NCI-H187 treated with DMSO at 0.1 percent for 48 hours (cell line): ENCODE data around the gene CPEB1.
"Not testable (repeated sequence)": the region's sequence is repeated elsewhere in the genome, so short reads cannot be mapped to it uniquely, and the experiment has no call there.

Experiments
- DNase-seq: peaks from one replicate; lab custom pipeline; 2025; lab: John Stamatoyannopoulos, UW

The CPEB1 gene

DNA sequence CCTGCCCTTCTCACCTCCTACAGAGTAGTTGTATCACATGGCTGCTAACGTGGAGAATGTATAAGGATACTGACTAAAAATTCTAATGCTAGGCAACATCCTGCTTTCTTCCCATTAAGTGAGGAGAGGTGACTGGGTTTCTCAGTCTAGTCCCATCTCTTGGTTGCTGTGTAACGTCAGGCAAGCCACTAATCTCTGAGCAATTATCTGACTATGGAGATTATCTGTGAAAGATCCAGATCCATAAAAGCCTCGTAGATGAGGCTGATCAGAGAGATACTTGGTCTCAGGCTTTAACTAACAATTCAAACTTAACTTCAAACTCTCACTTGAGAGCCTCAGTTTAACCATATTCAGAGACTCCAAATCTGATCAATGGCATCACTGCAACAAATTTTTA lies 102.2 kb downstream of the CPEB1 start:
- DNase-seq, result no peak

GRCh38 chr15:82544431-82544830 lies 102.7 kb downstream of the CPEB1 start:
- DNase-seq, result no peak

DNA sequence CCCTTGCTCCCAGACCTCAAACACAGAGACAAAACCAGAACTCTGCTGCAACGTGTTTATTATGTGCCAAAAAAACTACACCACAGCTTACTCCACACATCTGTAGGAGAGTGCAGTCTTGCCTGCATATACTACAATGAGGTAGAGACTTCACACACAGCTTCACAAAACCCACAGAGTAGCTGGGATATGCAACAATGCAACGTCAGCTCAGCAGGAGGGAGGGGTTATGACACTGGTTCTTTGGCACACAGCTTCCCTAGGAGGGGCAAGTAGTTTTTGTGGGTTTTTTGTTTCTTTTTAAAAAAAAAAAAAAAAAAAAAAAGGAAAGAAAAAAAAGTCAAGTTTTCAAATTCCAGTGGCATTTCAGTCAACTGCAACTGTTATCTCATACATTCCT lies 104.0 kb downstream of the CPEB1 start:
- DNase-seq, result no peak

GRCh38 chr15:82540984-82541431 lies 106.2 kb downstream of the CPEB1 start:
- no peak for DNase-seq

- no peak for DNase-seq
Observed at GRCh38 chr15:82540055-82540983, 106.8 kb downstream of the CPEB1 start, which contains the start of gene RPS17. TSS of gene RPS17 (minus strand) at chr15:82540457. CDS start at chr15:82540428, 29 bp downstream.

- no peak for DNase-seq
Observed at GRCh38 chr15:82539691-82540054, 107.5 kb downstream of the CPEB1 start.

GRCh38 chr15:82538961-82539690 lies 108.0 kb downstream of the CPEB1 start:
- no peak for DNase-seq

- DNase-seq, result no peak
Observed at GRCh38 chr15:82537351-82537908, 109.7 kb downstream of the CPEB1 start.

DNA sequence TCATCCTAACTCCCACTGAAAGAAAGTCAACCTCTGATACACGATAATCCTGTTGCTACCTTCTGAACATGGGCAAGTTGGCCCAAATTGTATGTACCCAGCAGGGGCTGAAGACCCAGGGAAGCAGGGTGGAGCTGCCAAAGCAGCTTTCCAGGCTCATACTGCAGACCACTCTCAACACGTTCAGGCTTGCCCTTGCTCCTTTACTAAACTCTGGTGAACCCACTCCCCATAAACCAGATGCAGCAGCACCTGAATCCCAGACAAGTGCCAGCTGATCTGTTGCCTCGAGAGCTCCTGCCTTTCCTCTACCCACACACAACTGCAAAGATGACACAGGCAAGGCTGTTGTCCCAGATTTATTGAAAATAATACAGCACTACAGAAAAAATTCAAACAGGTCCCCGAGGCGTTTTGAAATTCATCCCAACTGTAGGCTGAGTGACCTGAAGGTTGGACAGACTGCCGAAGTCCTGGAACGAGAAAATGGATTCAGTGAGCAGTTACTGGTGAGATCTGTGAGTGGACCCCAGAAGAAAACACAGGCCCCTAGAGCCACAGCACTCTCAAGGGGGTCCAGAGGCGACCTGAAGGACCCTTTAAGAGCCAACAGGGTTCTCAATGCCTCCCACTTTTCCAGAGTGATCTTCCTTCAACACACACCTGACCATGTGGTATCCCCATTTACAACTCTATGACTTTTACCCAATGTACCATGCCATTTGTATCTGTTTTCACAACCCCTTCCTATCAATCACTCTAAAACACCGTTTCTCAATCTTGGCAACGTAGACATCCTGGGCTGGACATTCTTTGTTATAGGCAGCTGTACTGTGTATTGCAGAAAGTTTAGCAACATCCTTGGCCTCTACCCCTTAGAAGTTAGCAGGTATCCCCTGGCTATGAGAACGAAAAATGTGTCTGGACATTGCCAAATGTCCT lies 110.5 kb downstream of the CPEB1 start:
- DNase-seq, result no peak

GRCh38 chr15:82535566-82536408 lies 111.4 kb downstream of the CPEB1 start:
- DNase-seq, result no peak

GRCh38 chr15:82535151-82535550 lies 112.0 kb downstream of the CPEB1 start:
- not testable (repeated sequence) for DNase-seq

GRCh38 chr15:82534457-82534861 lies 112.7 kb downstream of the CPEB1 start:
- DNase-seq, result not testable (repeated sequence)

DNA sequence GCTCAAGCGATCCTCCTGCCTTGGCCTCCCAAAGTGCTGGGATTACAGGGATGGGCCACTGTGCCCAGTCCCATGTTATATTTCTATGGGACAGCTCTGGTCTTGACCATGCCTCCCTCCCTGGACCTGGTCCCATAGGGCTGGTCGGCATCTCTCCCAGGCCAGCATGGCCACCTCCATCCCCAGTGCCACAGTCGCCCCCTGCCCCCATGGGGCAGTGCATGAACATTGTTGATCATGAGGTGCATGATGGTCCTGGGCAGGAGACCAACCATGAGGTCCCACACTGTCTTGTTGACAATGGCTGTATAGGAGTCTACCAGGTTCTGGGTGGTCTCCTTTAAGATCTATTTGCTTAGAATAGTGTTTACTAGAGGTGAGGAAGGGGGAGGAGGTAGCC lies 113.4 kb downstream of the CPEB1 start:
- DNase-seq, result no peak

GRCh38 chr15:82532991-82533481 lies 114.1 kb downstream of the CPEB1 start:
- DNase-seq, result no peak

DNA sequence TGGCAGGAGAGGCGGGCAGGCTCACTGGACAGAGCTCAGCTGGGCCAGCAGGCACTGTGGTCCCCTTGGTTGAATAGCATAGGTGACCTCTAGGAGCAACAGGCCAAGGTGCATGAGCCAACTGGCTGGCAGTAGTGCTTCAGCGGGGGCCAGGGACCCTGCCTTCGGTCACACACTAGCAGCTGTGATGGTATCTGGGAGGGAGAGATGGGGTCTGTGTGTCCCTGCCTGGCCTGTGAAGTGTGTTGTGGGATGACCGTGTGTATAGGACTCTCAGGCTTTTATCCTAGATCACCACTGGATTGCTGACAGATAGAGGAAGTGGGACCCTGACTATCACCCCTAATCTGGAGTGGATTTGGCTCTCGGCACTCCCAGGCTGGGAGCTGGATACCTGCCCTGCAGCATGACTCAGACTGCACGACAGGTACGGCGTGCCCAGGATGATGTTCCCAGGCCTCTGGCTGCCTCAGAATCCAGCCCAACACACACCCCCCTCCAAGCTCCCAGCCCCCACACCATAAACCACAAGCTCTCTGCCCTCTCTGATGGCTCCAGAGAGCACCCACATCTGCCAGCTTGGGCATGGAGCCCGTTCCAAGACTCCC lies 114.7 kb downstream of the CPEB1 start:
- no peak for DNase-seq

GRCh38 chr15:82531496-82532382 lies 115.4 kb downstream of the CPEB1 start:
- DNase-seq, result no peak

DNA sequence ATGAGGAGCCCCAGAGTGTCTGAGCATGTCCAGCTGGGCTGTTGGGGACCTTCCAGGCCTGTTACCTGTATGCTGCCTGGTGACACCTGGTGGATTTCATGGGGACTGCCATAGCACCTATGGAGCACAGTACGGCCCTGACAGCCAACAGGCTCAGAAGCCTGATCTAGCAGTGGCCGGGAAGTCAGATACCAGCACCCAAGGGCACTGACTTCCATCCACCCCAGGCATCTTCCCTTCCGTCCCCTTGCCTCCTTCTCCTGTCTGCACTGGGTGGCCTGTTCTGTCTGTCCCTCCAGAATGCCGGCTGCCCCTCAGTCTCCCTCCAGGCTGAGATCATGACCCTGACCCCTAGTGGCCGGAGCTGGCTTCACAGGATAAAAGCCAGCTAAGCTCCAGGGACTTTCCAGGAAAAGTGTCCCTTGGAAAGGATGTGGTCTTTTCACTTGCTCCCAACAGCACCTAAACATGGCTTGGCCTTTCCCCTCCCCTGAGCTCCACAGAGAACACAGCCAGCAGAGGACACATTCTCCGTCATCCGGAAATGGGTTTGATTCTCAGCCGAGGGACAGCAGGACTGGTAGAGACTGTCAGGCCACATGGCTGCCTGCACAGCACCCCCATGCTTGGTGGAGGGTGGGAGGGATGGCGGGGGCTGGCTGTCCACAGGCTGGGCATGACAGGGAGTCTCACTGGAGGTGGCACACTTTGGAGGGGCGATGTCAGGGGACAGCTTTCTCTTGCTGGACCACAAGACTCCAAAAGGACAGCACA lies 116.4 kb downstream of the CPEB1 start:
- no peak for DNase-seq

GRCh38 chr15:82530006-82530405 lies 117.2 kb downstream of the CPEB1 start:
- DNase-seq, result no peak
